HG03571 (cell line): Measurements from ENCODE around the gene KBTBD7.
"Not testable (repeated sequence)": the region's sequence is repeated elsewhere in the genome, so short reads cannot be mapped to it uniquely, and the experiment has no call there.

Experiments
- ATAC-seq: cut with Tn5 transposase; IDR thresholded peaks from one replicate; pipeline ENCODE4 v1.9.1; 2021; ENCODE audit not compliant: unreplicated experiment

The KBTBD7 gene

GRCh38 chr13:41196620-41197019 lies 2.3 kb upstream of the KBTBD7 start:
- no peak for ATAC-seq

- no peak for ATAC-seq
These were observed 1.6 kb upstream of the KBTBD7 start for GRCh38 chr13:41196011-41196410.

- no peak for ATAC-seq
These were observed 900 bp downstream of the KBTBD7 start for GRCh38 chr13:41193469-41193868.

- ATAC-seq, result no peak
These were observed 5.8 kb downstream of the KBTBD7 start for GRCh38 chr13:41188584-41188983.

- ATAC-seq, result no peak
These were observed 7.9 kb downstream of the KBTBD7 start for GRCh38 chr13:41186481-41186880.

DNA sequence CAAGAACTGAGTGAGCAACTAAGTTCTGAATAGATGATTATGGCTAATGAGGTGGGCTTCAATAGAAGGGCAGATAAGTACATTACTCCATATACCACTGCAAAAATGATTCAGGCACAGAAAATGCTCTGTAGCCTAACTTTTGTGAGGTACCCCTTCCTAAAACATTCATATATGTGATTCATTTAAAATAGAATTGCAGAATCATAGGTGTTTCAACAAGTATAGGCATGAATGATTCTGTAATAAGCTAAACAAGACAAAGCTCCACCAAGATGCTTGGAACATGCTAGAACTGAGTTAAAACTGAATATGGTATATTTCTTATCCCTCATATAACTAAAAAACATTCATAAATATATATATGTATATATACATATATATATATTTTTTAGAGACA lies 12.1 kb downstream of the KBTBD7 start:
- ATAC-seq, result no peak

- no peak for ATAC-seq
These were observed 14.6 kb downstream of the KBTBD7 start for GRCh38 chr13:41179593-41180250.

- no peak for ATAC-seq
These were observed 16.3 kb downstream of the KBTBD7 start for GRCh38 chr13:41178040-41178439.

DNA sequence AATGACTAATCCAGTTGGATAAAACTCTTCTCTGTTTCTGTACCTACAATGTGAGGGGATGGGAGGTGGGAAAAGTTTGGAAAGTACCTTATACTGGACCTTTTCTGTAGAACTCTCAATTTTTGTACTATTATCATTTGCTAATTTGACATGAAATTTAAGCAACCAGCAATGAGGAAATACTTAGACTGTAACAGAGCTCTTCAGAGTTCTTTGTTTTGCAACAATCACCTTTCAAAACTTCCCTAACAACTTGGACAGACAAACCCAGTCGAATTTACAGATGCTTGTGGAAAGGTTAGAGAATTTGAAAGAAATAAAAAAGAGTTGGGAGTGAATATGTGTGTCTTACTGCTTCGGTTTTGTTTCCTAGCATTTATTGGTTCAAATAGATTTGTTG lies 16.8 kb downstream of the KBTBD7 start:
- no peak for ATAC-seq

GRCh38 chr13:41175576-41175975 lies 18.8 kb downstream of the KBTBD7 start:
- ATAC-seq, result not testable (repeated sequence)

DNA sequence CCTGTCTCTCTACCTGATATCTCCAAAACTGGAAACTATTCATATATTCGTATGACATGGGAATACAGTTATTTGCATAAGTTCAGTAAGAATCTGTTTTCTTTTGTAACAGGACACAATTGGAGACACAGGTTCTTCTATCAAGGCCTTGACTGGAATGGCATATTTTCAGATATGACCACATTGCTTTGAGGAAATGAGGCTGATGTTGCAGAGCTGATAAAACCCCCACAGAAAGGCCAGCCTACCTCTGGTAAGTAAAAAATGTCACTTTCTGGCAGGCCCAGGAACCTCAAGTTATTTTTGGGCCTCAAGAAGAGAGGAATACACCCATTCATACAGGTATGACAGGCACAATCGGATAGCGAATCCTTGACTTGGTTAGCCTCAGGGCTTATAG lies 32.2 kb downstream of the KBTBD7 start:
- no peak for ATAC-seq

DNA sequence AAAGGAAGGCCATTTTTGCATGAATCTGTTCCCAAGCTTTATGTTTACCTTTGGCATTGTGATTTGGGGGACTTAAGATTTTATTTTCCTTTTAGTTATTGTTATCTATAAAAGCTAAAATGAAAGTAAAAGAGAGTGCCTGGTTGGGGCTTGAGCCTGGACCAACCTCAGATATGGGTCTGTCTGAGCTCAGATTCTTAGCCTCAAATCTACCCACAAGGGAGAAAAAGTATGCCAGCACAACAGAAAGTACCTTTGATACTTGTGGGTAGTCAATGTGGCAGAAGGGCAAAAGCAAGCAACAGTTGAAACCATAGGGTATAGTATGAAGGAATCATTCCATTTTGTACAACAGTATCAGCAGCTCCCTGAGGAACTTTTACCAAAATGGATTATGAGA lies 35.2 kb downstream of the KBTBD7 start:
- ATAC-seq, result no peak

DNA sequence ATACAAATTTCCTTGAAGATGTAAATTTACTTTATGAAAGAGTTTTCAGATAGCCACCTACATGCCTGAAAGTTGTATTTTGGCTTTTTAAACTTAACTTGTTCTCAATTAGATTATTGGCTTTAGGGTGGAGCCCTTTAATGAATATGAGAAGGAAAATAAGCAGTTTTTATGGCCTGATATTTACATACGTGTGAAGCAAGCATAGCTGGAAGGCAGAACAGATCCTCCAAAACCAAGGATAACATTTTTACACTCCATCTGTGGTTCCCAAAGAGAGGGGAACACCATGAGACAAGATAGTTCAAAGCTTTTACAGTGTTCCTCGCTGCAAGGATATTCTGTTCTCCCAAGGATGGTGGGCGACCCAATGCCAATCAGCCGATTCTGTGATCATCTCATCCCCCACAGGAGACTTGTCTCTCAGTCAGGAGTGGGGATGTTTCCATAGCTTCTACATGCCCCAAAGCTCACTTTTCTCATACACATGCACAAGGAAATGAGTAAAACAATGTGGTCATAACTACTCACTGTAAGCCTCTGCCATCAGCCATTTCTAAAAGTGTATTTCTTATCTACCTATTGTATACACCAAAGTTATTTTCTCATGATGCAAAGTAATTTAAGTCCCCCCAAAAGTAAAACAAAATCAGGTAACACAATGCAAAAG lies 37.2 kb downstream of the KBTBD7 start:
- ATAC-seq, result no peak

DNA sequence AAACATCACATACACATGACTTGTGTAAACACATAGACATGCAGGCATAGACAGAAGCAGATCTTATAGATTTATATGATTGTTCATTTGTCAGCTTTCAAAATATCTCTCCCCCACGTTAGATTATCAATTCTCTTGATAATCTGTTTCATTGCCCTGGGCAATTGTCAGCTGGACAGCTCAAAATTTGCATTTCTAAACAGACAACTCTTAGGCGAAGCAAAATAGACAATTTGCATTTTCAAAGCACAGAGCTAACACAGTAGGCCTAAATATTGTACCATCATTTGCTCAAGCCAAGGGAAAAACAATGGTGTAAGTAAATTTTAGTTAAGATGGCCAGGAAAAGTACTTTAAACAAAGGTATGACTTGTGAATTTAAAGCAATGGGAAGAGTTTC lies 37.7 kb downstream of the KBTBD7 start:
- no peak for ATAC-seq

GRCh38 chr13:41154042-41154441 lies 40.3 kb downstream of the KBTBD7 start:
- no peak for ATAC-seq

DNA sequence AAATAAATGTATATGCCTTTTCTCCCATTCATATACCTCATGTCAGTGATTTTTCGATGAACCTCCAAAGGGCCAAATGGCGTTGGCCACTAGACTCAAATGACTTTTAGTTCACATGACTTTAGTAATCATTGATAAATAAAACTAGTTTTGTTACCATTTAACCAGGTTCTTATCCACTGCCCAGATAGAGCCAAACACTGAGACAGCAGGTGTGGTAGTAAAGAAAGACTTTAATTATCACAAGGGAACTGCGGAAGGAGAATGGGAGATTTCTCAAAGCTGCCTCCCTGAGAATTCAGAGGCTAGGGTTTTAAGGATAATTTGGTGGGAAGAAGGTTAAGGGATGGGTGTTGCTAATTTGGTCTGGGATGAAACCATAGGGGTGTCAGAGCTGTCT lies 42.4 kb downstream of the KBTBD7 start:
- ATAC-seq, result no peak

DNA sequence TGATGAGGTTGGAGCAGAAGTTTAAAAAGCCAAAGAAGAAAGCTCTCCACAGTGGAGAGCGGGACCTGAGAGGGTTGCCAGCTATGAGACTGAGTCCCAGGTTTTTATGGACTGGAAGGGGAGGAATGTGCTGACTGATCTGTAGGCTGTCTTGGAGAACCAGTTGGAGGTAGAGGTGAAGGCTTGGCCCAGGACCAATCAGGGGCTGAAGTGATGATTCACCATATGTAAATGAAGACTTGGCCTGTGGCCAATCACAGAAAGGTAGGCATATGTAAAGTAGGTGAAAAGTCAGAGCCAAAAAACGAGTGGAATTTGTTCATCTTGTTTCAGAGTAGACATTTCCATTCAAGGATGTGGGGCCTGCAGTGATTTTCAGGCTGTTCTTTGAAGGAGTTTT lies 44.3 kb downstream of the KBTBD7 start:
- ATAC-seq, result no peak

GRCh38 chr13:41148419-41149283 lies 45.7 kb downstream of the KBTBD7 start:
- no peak for ATAC-seq

GRCh38 chr13:41145136-41145908 lies 49.0 kb downstream of the KBTBD7 start:
- ATAC-seq, result no peak

DNA sequence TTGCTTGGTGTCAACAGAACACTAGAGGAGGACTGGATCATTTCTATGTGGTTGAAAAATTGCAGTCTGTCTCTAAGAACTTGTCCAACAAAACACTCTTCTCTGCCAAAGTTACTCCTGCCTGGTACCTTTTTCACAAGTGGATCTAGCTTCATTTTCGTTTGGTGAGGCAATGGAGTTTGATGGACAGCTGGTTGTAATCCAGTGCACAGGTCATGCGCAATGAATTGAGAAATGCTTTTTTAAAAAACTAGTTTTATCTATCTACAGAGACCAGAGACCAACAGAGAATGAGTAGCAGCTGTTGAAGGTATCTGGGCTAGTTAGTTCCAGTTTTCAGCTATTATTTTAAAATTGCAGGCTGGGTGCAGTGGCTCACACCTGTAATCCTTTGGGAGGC lies 49.8 kb downstream of the KBTBD7 start:
- no peak for ATAC-seq
